Fibroblast of peridontal ligament (primary cell): ENCODE data around the gene WASF3.

ENCODE experiments used
- DNase-seq: peaks from one replicate; pipeline ENCODE4 v3.0.0-alpha.2; 2010; ENCODE audit errors: extremely low read depth

Gene WASF3

GRCh38 chr13:26587251-26587650 lies 29.8 kb downstream of the WASF3 start:
- no peak for DNase-seq

- DNase-seq, result no peak
Observed at GRCh38 chr13:26589226-26589625, 31.7 kb downstream of the WASF3 start.

DNA sequence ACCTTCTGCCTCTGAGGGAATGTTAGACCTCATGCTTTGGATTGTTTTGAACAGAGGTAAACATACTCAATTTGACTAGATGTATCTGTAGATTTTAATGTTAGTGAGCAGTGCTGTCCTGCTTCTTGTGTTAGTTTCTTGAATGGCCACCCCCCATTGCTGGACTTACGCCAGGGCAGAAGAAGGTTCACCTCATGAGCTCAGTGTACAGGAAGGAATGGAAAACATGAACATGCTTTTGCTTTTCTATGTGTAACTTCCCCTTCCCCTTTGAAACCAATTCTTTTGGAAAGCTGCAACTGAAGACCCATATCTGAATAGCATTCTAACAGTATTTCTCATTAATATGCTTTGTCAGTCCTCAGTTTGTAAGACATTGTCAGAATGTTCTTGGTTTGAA lies 32.3 kb downstream of the WASF3 start:
- no peak for DNase-seq

DNA sequence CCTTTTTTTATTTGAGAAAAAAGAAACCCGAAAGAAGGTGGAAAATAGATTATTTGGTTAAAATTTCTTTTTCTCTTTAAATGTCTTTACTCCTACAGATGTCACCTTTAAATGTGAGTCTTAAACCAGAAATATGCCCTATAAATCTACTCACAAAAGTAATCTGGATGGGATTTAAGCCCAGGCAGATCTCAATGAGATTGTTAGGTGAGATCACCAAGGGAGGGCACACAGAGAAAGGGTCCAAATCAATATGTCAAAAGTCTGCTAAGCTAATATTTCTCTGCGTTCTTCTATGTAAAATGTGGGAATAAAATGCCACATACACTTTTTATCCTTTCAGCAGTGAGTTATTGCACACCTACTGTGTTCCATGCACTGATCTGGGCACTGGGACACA lies 32.9 kb downstream of the WASF3 start:
- no peak for DNase-seq

DNA sequence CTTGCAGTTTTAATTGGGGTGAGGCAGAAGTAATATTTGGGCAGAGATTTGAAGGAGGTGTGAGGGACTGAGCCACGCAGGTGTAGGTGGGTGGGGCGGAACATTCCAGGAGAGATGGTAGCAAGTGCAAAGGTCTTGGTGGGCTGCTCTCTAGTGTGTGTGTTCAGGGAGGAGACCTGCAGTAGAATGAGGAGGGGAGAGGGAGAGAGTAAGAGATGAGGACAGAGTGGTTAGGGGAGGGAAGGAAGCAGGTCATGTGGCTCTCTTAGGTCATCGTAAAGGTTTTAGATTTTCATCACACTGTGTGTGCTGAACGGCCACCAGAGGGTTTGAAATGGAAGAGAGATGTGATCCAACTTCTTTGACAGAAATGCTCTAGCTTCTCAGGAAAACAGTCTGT lies 33.5 kb downstream of the WASF3 start:
- DNase-seq, result no peak

DNA sequence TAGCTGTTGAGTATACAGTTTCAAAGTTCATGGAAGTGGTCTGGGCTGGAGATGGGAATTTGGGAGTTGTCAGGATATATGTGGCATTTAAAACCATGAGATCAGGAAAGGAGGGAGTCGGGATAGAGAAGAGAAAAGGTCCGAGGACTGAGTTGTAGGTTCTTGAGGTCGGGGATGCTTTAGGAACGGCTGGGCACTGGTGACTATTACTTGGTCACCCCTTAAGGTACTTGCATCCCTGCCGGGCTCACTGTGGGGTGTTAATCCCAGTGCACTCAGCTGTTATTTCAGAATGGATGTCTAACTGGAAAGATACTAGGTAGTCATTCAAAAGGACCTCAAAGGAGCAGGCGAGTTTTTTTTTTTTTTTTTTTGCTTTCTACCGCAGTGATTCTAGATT lies 34.2 kb downstream of the WASF3 start:
- no peak for DNase-seq

GRCh38 chr13:26593661-26594060 lies 36.2 kb downstream of the WASF3 start:
- DNase-seq, result no peak

- no peak for DNase-seq
Observed at GRCh38 chr13:26594363-26594762, 36.9 kb downstream of the WASF3 start.

DNA sequence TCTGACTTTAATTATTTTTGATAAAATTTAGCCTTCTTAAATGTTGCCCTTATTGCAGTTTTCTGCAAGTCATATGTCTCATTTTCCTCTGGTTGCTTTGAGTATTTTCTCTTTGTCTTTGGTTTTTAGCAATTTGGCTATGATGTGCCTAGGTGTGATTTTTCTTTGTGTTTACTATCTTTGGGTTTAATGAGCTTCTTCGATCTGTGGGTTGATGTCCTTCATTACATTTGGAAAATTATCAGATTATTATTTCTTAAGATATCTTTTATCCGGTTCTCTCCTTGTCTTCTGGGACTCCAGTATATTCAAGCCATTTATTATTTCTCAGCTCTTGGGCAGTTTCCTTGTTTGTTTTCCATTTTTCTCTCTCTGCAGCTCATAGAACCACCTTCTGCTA lies 39.0 kb downstream of the WASF3 start:
- no peak for DNase-seq

DNA sequence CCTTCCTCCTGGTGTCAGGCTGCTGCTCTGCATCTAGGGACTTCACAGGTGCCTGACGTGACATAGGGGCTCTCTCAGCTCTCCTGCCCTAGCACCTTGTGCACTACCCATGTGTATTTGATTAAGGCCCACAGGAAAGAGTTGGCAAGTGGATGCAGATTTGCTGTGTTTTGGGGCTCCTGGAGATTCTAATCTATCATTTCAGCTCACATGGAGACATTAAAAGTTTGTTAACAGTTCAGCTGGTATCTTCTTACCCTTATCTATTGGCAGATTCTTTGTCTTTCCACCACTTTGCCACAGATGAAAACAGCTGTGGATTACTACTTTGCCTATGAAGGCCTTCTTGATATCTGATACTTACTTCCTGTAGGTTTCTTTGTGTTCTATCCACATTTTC lies 41.9 kb downstream of the WASF3 start:
- no peak for DNase-seq

- DNase-seq, result no peak
Observed at GRCh38 chr13:26599860-26600259, 42.4 kb downstream of the WASF3 start.

GRCh38 chr13:26600343-26600742 lies 42.9 kb downstream of the WASF3 start:
- no peak for DNase-seq

GRCh38 chr13:26601669-26602068 lies 44.2 kb downstream of the WASF3 start:
- DNase-seq, result no peak

- DNase-seq, result no peak
Observed at GRCh38 chr13:26602783-26603182, 45.3 kb downstream of the WASF3 start.

DNA sequence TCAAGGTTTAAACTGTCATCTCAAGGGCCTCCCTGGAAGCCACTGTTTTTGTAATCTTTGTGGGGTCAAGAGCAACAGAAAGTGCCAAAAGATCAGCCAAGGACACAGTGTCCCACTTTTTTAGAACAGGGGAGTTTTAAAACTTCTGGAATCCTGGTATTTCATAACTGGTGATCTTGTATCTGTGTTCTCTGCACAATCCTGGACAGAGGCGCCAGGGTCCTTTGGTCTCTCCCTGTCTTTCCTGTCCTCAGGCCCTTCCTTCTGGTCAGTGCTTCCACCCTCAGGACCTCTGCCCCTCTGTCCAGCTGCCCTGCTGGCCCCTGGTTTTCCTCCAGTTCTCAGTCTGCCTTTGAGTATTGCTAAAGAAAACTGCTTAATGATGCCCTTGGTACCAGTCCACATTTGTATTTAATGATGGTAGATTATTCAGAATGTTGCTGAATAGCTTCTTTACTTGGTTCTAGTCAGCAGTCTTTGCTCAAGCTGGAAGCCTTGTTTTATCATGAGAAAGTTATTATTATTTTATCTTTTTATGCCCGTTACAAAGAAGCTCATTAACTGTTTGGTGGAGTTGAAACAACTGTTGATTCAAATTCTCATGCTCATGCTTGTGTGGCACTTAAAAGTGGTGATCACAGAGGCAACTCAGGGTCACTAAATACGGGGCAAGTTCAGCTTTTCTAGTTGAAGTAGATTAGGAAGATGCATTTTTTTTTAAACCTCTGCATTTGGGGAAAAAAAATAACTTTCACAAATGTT lies 47.5 kb downstream of the WASF3 start:
- no peak for DNase-seq

- DNase-seq, result no peak
Observed at GRCh38 chr13:26605845-26606244, 48.4 kb downstream of the WASF3 start.

- DNase-seq, result no peak
Observed at GRCh38 chr13:26606631-26607030, 49.1 kb downstream of the WASF3 start.

- DNase-seq, result no peak
Observed at GRCh38 chr13:26614721-26615120, 57.2 kb downstream of the WASF3 start.

DNA sequence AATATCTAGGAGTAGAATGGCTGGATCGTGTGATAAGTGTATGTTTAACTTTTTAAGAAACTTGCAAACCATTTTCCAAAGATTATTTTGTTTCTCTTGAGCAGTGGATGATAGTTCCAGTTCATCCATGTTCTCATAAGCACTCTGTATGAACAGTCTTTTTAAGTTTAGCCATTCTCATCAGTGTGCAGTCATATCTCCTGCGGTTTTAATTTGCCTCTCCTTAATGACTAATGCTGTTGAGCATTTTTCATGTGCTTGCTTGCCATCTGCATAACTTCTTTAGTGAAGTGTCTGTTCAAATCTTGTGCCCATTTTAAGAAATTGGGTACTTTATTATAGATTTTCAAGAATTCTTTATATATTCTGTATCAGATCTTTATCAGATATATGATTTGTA lies 58.6 kb downstream of the WASF3 start:
- peak; percentile 61 for DNase-seq

- DNase-seq, result peak; percentile 18
Observed at GRCh38 chr13:26618726-26619125, 61.2 kb downstream of the WASF3 start.

DNA sequence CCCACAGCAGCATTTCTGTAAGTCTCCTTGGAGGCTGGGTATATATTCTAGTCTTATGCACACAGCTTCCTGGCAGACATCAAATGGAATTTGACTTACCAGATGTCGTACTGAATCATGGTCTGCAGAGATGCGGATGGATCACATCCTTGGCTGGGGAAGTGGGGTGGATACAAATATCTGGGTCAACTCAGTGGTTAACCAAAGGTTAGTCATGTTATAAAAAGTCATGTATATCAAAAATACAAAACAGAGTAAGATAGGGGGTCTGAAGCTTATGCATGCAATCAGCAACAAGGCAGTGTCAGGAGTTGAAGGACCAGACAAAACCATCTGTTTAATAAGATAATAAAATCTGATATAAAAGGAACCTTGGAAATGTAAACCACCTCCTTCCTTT lies 61.9 kb downstream of the WASF3 start:
- peak; percentile 86 for DNase-seq

DNA sequence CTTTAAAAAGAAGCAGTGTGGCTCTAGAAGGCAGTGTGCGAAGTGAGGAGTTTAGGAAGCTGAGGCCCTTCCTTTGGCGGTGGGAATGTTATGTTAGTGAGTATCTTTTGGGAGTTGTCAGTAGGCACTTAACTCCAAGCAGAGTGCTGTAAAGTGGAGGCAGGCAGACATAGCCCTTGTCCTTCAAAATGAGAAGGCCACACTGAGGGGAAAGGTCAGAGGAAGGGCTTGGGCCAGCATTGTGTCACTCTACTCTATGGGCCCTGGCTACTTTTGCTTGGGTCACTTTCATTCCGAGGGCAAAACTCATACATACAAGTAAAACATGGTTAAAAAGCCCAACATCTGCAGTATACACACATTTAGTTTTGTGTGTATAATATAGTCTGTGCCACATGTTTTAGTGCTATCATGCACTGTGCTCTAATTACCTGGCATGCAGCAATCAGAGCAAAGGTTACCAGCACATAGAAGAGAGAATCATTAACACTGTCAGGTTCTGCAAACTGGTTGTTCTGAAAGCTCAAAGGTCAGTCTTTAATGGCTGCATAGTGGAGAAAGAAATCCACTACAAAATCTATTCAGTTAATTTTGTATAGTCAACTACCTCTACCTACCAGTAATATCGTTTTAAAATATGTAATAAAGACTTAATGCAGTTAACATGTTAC lies 64.4 kb downstream of the WASF3 start:
- no peak for DNase-seq

- DNase-seq, result no peak
Observed at GRCh38 chr13:26623125-26623524, 65.6 kb downstream of the WASF3 start.

DNA sequence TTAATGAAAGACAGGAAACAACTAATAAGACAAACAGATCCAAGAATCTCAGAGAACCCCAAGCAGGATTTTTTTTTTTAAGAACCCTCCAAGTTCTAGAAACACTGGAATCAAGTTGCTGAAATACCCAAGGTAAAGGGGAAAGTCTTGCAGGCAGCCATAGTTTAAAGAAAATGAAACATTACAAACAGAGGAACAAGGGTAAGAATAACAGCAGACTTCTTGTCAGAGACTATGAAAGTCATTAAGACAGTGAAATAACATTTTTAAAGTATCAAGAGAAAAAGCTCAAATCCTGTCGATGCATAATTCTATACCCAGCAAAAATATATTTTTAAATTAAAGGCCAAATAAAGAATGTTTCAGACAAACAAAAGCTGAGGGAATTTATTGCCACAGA lies 67.1 kb downstream of the WASF3 start:
- DNase-seq, result no peak
